ENCODE results near the gene FAM240A.
"Not testable (repeated sequence)": the region's sequence is repeated elsewhere in the genome, so short reads cannot be mapped to it uniquely, and the experiment has no call there.

DNA sequence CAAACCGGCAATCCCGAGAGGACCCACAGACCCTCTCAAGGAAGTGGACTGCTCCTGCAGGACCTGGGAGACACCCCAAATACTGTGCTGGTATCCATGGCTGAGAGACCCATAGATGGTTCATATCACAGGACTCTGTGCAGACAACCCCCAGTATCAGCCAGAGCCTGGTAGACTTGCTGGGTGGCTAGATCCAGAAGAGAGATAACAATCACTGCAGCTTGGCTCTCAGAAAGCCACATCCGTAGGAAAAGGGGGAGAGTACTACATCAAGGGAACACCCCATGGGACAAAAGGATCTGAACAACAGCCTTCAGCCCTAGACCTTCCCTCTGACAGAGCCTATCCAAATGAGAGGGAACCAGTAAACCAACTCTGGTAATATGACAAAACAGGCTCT is 25.1 kb upstream of the FAM240A start:
- TF ChIP-seq, protein P1, sequence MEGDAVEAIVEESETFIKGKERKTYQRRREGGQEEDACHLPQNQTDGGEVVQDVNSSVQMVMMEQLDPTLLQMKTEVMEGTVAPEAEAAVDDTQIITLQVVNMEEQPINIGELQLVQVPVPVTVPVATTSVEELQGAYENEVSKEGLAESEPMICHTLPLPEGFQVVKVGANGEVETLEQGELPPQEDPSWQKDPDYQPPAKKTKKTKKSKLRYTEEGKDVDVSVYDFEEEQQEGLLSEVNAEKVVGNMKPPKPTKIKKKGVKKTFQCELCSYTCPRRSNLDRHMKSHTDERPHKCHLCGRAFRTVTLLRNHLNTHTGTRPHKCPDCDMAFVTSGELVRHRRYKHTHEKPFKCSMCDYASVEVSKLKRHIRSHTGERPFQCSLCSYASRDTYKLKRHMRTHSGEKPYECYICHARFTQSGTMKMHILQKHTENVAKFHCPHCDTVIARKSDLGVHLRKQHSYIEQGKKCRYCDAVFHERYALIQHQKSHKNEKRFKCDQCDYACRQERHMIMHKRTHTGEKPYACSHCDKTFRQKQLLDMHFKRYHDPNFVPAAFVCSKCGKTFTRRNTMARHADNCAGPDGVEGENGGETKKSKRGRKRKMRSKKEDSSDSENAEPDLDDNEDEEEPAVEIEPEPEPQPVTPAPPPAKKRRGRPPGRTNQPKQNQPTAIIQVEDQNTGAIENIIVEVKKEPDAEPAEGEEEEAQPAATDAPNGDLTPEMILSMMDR (IDR thresholded peaks at IDR 0.05): not testable (repeated sequence)
- TF ChIP-seq POLR2A, POLR2AphosphoS5 (IDR thresholded peaks at IDR 0.05): not testable (repeated sequence)

Measured in transverse colon (tissue), 4 donors.